ENCODE results near the gene EXO1. TPM values are rescaled to one million over a fixed set of nuclear protein-coding genes. Genes with fewer than 3 reads are reported as not detected.

EXO1 gene
- total and polyA plus RNA-seq, 2 experiments from 2014 or later = 6.2 TPM

DNA sequence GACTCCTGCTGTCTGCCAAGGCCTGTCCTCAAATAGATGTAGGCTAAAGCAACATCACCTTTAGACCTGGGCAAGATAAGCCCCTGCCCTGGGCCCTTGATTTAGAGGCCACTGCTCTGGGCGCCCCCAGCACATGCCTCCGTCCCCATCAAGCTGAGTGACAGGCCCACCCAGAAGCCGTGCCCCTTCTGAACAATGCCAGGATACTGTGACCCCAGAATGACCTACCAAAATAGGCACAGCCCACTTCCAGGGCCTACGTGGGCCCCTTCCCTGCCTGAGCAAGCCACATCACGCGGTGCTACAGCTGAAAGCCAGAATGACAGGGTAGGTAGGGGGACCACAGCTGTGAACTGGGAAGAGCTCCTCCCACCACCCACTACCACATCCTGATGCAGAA, 84.8 kb downstream of the EXO1 start:
- WGBS, 2 experiments (ENCODE audit: low coverage in 1 of 2, low lambda C conversion rate in 2 of 2, missing lambda C conversion rate in 2 of 2) = 88 to 89% methylated on average over 6 of the region's 6 CpGs
- Histone ChIP-seq H3K9me2 (ENCODE audit: insufficient read depth) (no peaks in the 10 kb centered on the region), H3K4me1 (ENCODE audit: insufficient read depth) (0 out of 2 replicates have a peak, but pooled peaks cover 7% of the 10 kb centered on the region), H3F3A (ENCODE audit: insufficient read depth) (no peaks in the 10 kb centered on the region), H3K27ac (no peak overlapping the region), H3K4me3 (no peak overlapping the region), H3K9ac (no peak overlapping the region), H3K4me2 (ENCODE audit: unreplicated experiment) (no peak overlapping the region), H3K36me3 (ENCODE audit: low read depth) (no peaks in the 10 kb centered on the region), H4K20me1 (ENCODE audit: insufficient read depth) (no peaks in the 10 kb centered on the region), H2AFZ (no peak overlapping the region), H3K27me3 (replicated peaks; ENCODE audit: insufficient read depth) (no peaks in the 10 kb centered on the region), H3K79me2 (ENCODE audit: insufficient read depth) (no peaks in the 10 kb centered on the region), H3K9me3 (ENCODE audit: low read depth) (no peaks in the 10 kb centered on the region)
- DNase-seq = no peak
- in situ Hi-C loops (cut with MboI) = no loop called here
- TF ChIP-seq EZH2 (IDR thresholded peaks at IDR 0.05; ENCODE audit: insufficient read depth, poor library complexity, severe bottlenecking) (no peak), EZH2phosphoT487 (IDR thresholded peaks at IDR 0.05; ENCODE audit: insufficient read depth, low read depth) (no peak)

DNA sequence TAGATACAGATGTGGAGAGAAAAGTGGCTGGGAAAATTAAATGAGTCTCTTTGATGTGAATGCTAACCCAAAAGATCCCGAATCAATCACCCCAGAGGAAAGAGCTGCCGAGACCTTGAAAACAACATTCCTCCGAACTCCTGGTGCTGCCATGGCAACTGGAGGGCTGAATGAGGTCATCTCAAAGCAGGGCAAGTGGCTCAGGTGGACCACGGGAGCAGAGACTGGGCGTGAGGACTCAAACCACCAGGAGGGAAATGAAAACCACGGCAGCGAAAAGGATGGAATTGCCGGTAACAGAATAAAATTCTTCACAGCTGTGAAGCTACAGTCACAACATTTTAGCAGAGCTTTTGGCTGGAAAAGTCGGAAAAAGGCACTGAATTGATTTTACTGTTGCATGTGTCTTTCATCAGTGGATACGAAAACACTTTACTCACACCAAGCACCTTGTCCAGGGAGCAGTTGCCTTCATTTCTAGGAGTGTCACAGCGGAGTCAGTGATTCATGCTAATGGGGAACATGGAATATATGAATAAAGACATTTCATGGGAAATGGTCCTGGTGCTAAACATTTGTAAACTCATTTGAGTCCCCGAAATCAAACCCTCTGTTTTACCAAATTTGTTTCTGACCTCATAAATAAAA, 86.3 kb downstream of the EXO1 start:
- Histone ChIP-seq H3K27ac (no peak overlapping the region), H3K9me3 (ENCODE audit: low read depth) (peaks cover 3% of the 10 kb centered on the region), H3F3A (ENCODE audit: insufficient read depth) (no peaks in the 10 kb centered on the region), H3K27me3 (replicated peaks; ENCODE audit: insufficient read depth) (no peaks in the 10 kb centered on the region), H3K4me2 (ENCODE audit: unreplicated experiment) (peak overlapping the region; percentile 65), H4K20me1 (ENCODE audit: insufficient read depth) (no peaks in the 10 kb centered on the region), H3K4me1 (ENCODE audit: insufficient read depth) (0 out of 2 replicates have a peak, but pooled peaks cover 7% of the 10 kb centered on the region), H3K79me2 (ENCODE audit: insufficient read depth) (no peaks in the 10 kb centered on the region), H3K4me3 (peak overlapping the region; percentile 38), H2AFZ (peak overlapping the region; percentile 59), H3K36me3 (ENCODE audit: low read depth) (no peaks in the 10 kb centered on the region), H3K9ac (peak overlapping the region; percentile 41; the same call in 1 of the 2 replicates), H3K9me2 (ENCODE audit: insufficient read depth) (no peaks in the 10 kb centered on the region)
- 15 to 16% methylated on average over 12 of the region's 12 CpGs for WGBS, 2 experiments (ENCODE audit: low coverage in 1 of 2, low lambda C conversion rate in 2 of 2, missing lambda C conversion rate in 2 of 2)
- in situ Hi-C loops (cut with MboI) = no loop called here
- DNase-seq = peak; percentile 84
- TF ChIP-seq EZH2phosphoT487 (IDR thresholded peaks at IDR 0.05; ENCODE audit: insufficient read depth, low read depth) = no peak
- no peak for TF ChIP-seq EZH2 (IDR thresholded peaks at IDR 0.05; ENCODE audit: insufficient read depth, poor library complexity, severe bottlenecking)

DNA sequence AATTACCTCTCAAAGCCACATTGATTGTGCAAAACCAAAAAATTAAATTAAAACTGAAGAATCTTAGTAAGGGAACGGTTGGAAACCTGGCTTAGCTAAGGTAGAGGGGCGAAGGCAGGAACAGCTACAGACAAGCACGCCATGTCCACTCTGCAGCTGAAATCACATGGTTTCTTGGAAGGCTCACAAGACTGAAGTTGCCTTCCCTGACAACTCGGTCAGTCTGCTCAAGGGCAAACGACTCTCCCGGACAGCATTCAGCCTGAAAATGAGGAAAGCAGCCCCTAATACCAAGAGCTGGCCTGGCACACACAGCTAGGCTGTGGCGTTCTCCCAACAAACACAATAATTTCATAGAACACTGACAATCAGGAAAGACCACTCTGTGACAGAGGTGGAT, 86.9 kb downstream of the EXO1 start:
- Histone ChIP-seq H4K20me1 (ENCODE audit: insufficient read depth) (no peaks in the 10 kb centered on the region), H3K79me2 (ENCODE audit: insufficient read depth) (no peaks in the 10 kb centered on the region), H3K9me3 (ENCODE audit: low read depth) (peaks cover 3% of the 10 kb centered on the region), H3K27me3 (replicated peaks; ENCODE audit: insufficient read depth) (no peaks in the 10 kb centered on the region), H3K9me2 (ENCODE audit: insufficient read depth) (no peaks in the 10 kb centered on the region), H2AFZ (no peak overlapping the region), H3K27ac (no peak overlapping the region), H3K4me1 (ENCODE audit: insufficient read depth) (0 out of 2 replicates have a peak, but pooled peaks cover 7% of the 10 kb centered on the region), H3K9ac (no peak overlapping the region), H3K4me2 (ENCODE audit: unreplicated experiment) (no peak overlapping the region), H3K36me3 (ENCODE audit: low read depth) (no peaks in the 10 kb centered on the region), H3K4me3 (peak overlapping the region; percentile 38; the same call in 1 of the 2 replicates), H3F3A (ENCODE audit: insufficient read depth) (no peaks in the 10 kb centered on the region)
- no peak for DNase-seq
- WGBS, 2 experiments (ENCODE audit: low coverage in 1 of 2, low lambda C conversion rate in 2 of 2, missing lambda C conversion rate in 2 of 2) = 66 to 69% methylated on average over 7 of the region's 7 CpGs
- TF ChIP-seq EZH2phosphoT487 (IDR thresholded peaks at IDR 0.05; ENCODE audit: insufficient read depth, low read depth) (no peak), EZH2 (IDR thresholded peaks at IDR 0.05; ENCODE audit: insufficient read depth, poor library complexity, severe bottlenecking) (no peak)
- in situ Hi-C loops (cut with MboI) = no loop called here

Other genes starting within 250 kb of the EXO1 start
- gene CHML, start 207.8 kb upstream of the EXO1 start, total RNA-seq (2014; rRNA removed; shearing (Covaris generic)) = 7.2 and 8.9 TPM in 2 replicates
- 3.2 and 3.4 TPM in 2 replicates for gene CHML, start 207.8 kb upstream of the EXO1 start, polyA plus RNA-seq (2016; fragmentation: Nextera tagmentation; extraction: Ambion mirVana)
- 10.2 and 15.2 TPM in 2 replicates for gene OPN3, start 207.8 kb upstream of the EXO1 start, total RNA-seq (2014; rRNA removed; shearing (Covaris generic))
- 12.3 and 14.0 TPM in 2 replicates for gene OPN3, start 207.8 kb upstream of the EXO1 start, polyA plus RNA-seq (2016; fragmentation: Nextera tagmentation; extraction: Ambion mirVana)
- gene WDR64, start 195.9 kb upstream of the EXO1 start, total RNA-seq (2014; rRNA removed; shearing (Covaris generic)) = not detected in 2 replicates
- not detected in 2 replicates for gene WDR64, start 195.9 kb upstream of the EXO1 start, polyA plus RNA-seq (2016; fragmentation: Nextera tagmentation; extraction: Ambion mirVana)
- not detected in 2 replicates for gene BECN2, start 109.6 kb downstream of the EXO1 start, total RNA-seq (2014; rRNA removed; shearing (Covaris generic))
- gene BECN2, start 109.6 kb downstream of the EXO1 start, polyA plus RNA-seq (2016; fragmentation: Nextera tagmentation; extraction: Ambion mirVana) = not detected in 2 replicates
- not detected in 2 replicates for gene MAP1LC3C, start 150.9 kb downstream of the EXO1 start, total RNA-seq (2014; rRNA removed; shearing (Covaris generic))
- gene MAP1LC3C, start 150.9 kb downstream of the EXO1 start, polyA plus RNA-seq (2016; fragmentation: Nextera tagmentation; extraction: Ambion mirVana) = 0.36 TPM in 1 of 2 replicates, not detected in the other

Measured in GM23248 (cell line).